ENCODE results near the gene MAP3K2. TPM values are rescaled to one million over a fixed set of nuclear protein-coding genes. Genes with fewer than 3 reads are reported as not detected.

Gene MAP3K2
- total and polyA plus RNA-seq, 2 donors (not counting 3 experiments of a cell fraction or from before 2014, with no cell fraction given), result 3.4 to 25.7 TPM

GRCh38 chr2:127413782-127414637, 26.2 kb upstream of the MAP3K2 start:
- Histone ChIP-seq H2AFZ (ENCODE audit: low read depth, low read length) (no peak overlapping the region), H4K20me1 (replicated peaks; ENCODE audit: control insufficient read depth, extremely low read depth, insufficient read depth, low read length) (no peaks in the 10 kb centered on the region), H3K4me2 (ENCODE audit: insufficient read depth, low read length) (peak overlapping the region; percentile 18), H3K27me3 (ENCODE audit: control insufficient read depth in 2 of 2, insufficient read depth in 2 of 2, low read length in 2 of 2) (peaks cover 0 to 2% of the 10 kb centered on the region in 2 experiments), H3K79me2 (ENCODE audit: control insufficient read depth, insufficient read depth, low read length) (no peaks in the 10 kb centered on the region), H3K27ac (ENCODE audit: insufficient read depth, low read depth, low read length) (peak overlapping the region; percentile 4), H3K9me1 (replicated peaks; ENCODE audit: control insufficient read depth, extremely low read depth, insufficient read depth, low read length) (no peaks in the 10 kb centered on the region), H3K4me1 (ENCODE audit: control insufficient read depth, extremely low read depth, insufficient read depth, low read length) (peaks cover 39% of the 10 kb centered on the region), H3K9me3 (replicated peaks; ENCODE audit: control insufficient read depth, insufficient read depth, low read length) (no peaks in the 10 kb centered on the region), H3K9ac (replicated peaks; ENCODE audit: extremely low read depth, insufficient read depth, low read length) (no peak overlapping the region), H3K36me3 (ENCODE audit: control insufficient read depth in 2 of 2, extremely low read depth in 1 of 2, insufficient read depth in 2 of 2, low read length in 2 of 2) (no peaks in the 10 kb centered on the region), H3K4me3 (replicated peaks in 1 of 3; ENCODE audit: insufficient read depth in 1 of 3, low read depth in 1 of 3, low read length in 3 of 3) (no peak overlapping the region)
- dilution Hi-C loops (cut with MboI; ENCODE audit: extremely low pct_ligation_motif_present, low sequenced_read_pairs) (no loop called here), intact Hi-C loops (cut with micrococcal nuclease) (no loop called here)
- TF ChIP-seq JUN (IDR thresholded peaks at IDR 0.05; ENCODE audit: borderline replicate concordance, insufficient read depth, insufficient read length, low read depth) (no peak), FOS (IDR thresholded peaks at IDR 0.05; ENCODE audit: borderline replicate concordance, insufficient read depth, low read length) (peak; percentile 61)
- peak; percentile 74 for DNase-seq (ENCODE audit: low read depth, low spot score)
- BruUV-seq (replicated peaks), result no TSS peak
- peak; percentile 67 for FAIRE-seq
- ChIA-PET POLR2A (no interaction called here), CTCF (interaction anchor here (0.7 to 4.6 kb wide), 11 partner anchors 9 to 90 kb away, joined by 3 to 15 read pairs (median 6); no protein-coding TSS in a partner anchor)

- H3K79me2 ChIP-seq (ENCODE audit: control insufficient read depth, insufficient read depth, low read length), result no peaks in the 10 kb centered on the region
- H3K9ac ChIP-seq (replicated peaks; ENCODE audit: extremely low read depth, insufficient read depth, low read length), result no peak overlapping the region
- H3K27ac ChIP-seq (ENCODE audit: insufficient read depth, low read depth, low read length), result peak overlapping the region; percentile 4
- peaks cover 45% of the 10 kb centered on the region for H3K4me1 ChIP-seq (ENCODE audit: control insufficient read depth, extremely low read depth, insufficient read depth, low read length)
- DNase-seq (ENCODE audit: low read depth, low spot score) (no peak), FAIRE-seq (no peak)
- TF ChIP-seq MYC (IDR thresholded peaks at IDR 0.05; ENCODE audit: low read depth, low read length) (no peak), MAX (IDR thresholded peaks at IDR 0.05; ENCODE audit: insufficient read depth, insufficient read length) (no peak), GATA2 (IDR thresholded peaks at IDR 0.05; ENCODE audit: insufficient read depth, insufficient read length, low read depth, low read length) (no peak), JUN (IDR thresholded peaks at IDR 0.05; ENCODE audit: borderline replicate concordance, insufficient read depth, insufficient read length, low read depth) (no peak), EZH2 (IDR thresholded peaks at IDR 0.05; ENCODE audit: borderline replicate concordance, low read depth, low read length, severe bottlenecking) (no peak)
- H3K9me1 ChIP-seq (replicated peaks; ENCODE audit: control insufficient read depth, extremely low read depth, insufficient read depth, low read length), result no peaks in the 10 kb centered on the region
- H3K9me3 ChIP-seq (replicated peaks; ENCODE audit: control insufficient read depth, insufficient read depth, low read length), result no peaks in the 10 kb centered on the region
- CTCF ChIA-PET, result interaction anchor here (0.7 to 4.6 kb wide), 7 partner anchors 8 to 66 kb away, joined by 3 to 14 read pairs (median 4); no protein-coding TSS in a partner anchor
- BruUV-seq (replicated peaks), result no TSS peak
- no peaks in the 10 kb centered on the region for H3K36me3 ChIP-seq (ENCODE audit: control insufficient read depth in 2 of 2, extremely low read depth in 1 of 2, insufficient read depth in 2 of 2, low read length in 2 of 2)
- dilution Hi-C loops (cut with MboI; ENCODE audit: extremely low pct_ligation_motif_present, low sequenced_read_pairs), result no loop called here
- intact Hi-C loops (cut with micrococcal nuclease), result no loop called here
- no peak overlapping the region for H3K4me2 ChIP-seq (ENCODE audit: insufficient read depth, low read length)
- H3K27me3 ChIP-seq (ENCODE audit: control insufficient read depth in 2 of 2, insufficient read depth in 2 of 2, low read length in 2 of 2), result peaks cover 0 to 2% of the 10 kb centered on the region in 2 experiments
- no peak overlapping the region for H2AFZ ChIP-seq (ENCODE audit: low read depth, low read length)
- H4K20me1 ChIP-seq (replicated peaks; ENCODE audit: control insufficient read depth, extremely low read depth, insufficient read depth, low read length), result no peaks in the 10 kb centered on the region
- H3K4me3 ChIP-seq (replicated peaks in 1 of 3; ENCODE audit: insufficient read depth in 1 of 3, low read depth in 1 of 3, low read length in 3 of 3), result no peak overlapping the region
- POLR2A ChIA-PET, result no interaction called here
Observed at GRCh38 chr2:127413200-127413599, 25.4 kb upstream of the MAP3K2 start.
